Neuronal stem cell (in vitro differentiated cells): ENCODE results near the gene GLT1D1.
A peak's percentile ranks its signal among the peaks of the same experiment; 100 is the strongest.

ENCODE experiments used
- DNase-seq: peaks from one replicate; pipeline ENCODE4 v3.0.0-alpha.2; 2013; ENCODE audit warnings: low spot score
- H2AFZ ChIP-seq: one replicate; pipeline ENCODE4 v1.6.1; 2013; ENCODE audit warnings: mild to moderate bottlenecking, low read length, inconsistent platforms
- H2AK5ac ChIP-seq: 2 replicates; pipeline ENCODE4 v1.6.1; 2013; ENCODE audit warnings: low read depth, mild to moderate bottlenecking, inconsistent platforms, low read length, moderate library complexity, mixed read lengths
- H2BK120ac ChIP-seq: 2 replicates; pipeline ENCODE4 v1.6.1; 2013; ENCODE audit warnings: low read depth, mild to moderate bottlenecking, inconsistent platforms, low read length, moderate library complexity, mixed read lengths
- H2BK12ac ChIP-seq: one replicate; pipeline ENCODE4 v1.6.1; 2013; ENCODE audit warnings: low read length, inconsistent platforms
- H2BK15ac ChIP-seq: 2 replicates; pipeline ENCODE4 v1.6.1; 2013; ENCODE audit warnings: mild to moderate bottlenecking, low read length, inconsistent platforms, mixed read lengths
- H2BK5ac ChIP-seq: one replicate; pipeline ENCODE4 v1.6.1; 2013; ENCODE audit warnings: inconsistent platforms, mild to moderate bottlenecking, low read length, moderate library complexity
- H3K14ac ChIP-seq: one replicate; pipeline ENCODE4 v1.6.1; 2013; ENCODE audit warnings: low read length, inconsistent platforms
- H3K18ac ChIP-seq: 2 replicates; pipeline ENCODE4 v1.6.1; 2013; ENCODE audit warnings: low read length, inconsistent platforms
- H3K23ac ChIP-seq: 2 replicates; pipeline ENCODE4 v1.6.1; 2013; ENCODE audit warnings: low read depth, mild to moderate bottlenecking, mixed read lengths, low read length, inconsistent platforms; ENCODE audit not compliant: poor library complexity
- H3K27ac ChIP-seq: replicated peaks from 3 replicates; pipeline ENCODE4 v1.5.1; 2013; ENCODE audit warnings: low read length, inconsistent platforms
- H3K27me3 ChIP-seq, 3 experiments: 2 replicates each; pipeline ENCODE4 v1.6.1; 2013; ENCODE audit warnings: low read length in 3 of 3, mild to moderate bottlenecking in 2 of 3, inconsistent platforms in 1 of 3, low read depth in 1 of 3, mixed read lengths in 1 of 3, moderate library complexity in 1 of 3; ENCODE audit not compliant: control insufficient read depth in 3 of 3, insufficient read depth in 3 of 3
- H3K36me3 ChIP-seq, 2 donors: replicated peaks in 1 of 2; 2 replicates each; pipeline ENCODE4 v1.6.1; 2013; ENCODE audit warnings: low read length in 2 of 2; ENCODE audit not compliant: control insufficient read depth in 2 of 2, insufficient read depth in 2 of 2
- H3K4ac ChIP-seq: 2 replicates; pipeline ENCODE4 v1.6.1; 2013; ENCODE audit warnings: inconsistent platforms, mild to moderate bottlenecking, low read length, moderate library complexity
- H3K4me1 ChIP-seq, 2 donors: 1 replicate in 1 of 2; 2 replicates in 1 of 2; pipeline ENCODE4 v1.6.1; 2013; ENCODE audit warnings: low read length in 2 of 2, low read depth in 1 of 2; ENCODE audit not compliant: control insufficient read depth in 2 of 2, insufficient read depth in 1 of 2
- H3K4me2 ChIP-seq: one replicate; pipeline ENCODE4 v1.6.1; 2013; ENCODE audit warnings: mild to moderate bottlenecking, low read length, inconsistent platforms; ENCODE audit not compliant: insufficient read depth, poor library complexity, severe bottlenecking
- H3K4me3 ChIP-seq, 2 donors: 2 replicates each; pipeline ENCODE4 v1.5.1; 2013; ENCODE audit warnings: low read length in 2 of 2, mild to moderate bottlenecking in 2 of 2, inconsistent platforms in 1 of 2, moderate library complexity in 1 of 2
- H3K79me1 ChIP-seq: one replicate; pipeline ENCODE4 v1.6.1; 2013; ENCODE audit warnings: low read depth, mild to moderate bottlenecking, inconsistent platforms, low read length, moderate library complexity
- H3K9ac ChIP-seq: one replicate; pipeline ENCODE4 v1.6.1; 2013; ENCODE audit warnings: mild to moderate bottlenecking, low read depth, low read length, inconsistent platforms; ENCODE audit not compliant: poor library complexity
- H3K9me3 ChIP-seq, 2 donors: replicated peaks in 1 of 2; 2 replicates each; pipeline versions ENCODE3 to v1.6.1; 2013; ENCODE audit warnings: low read length in 2 of 2, mild to moderate bottlenecking in 2 of 2, inconsistent platforms in 1 of 2, low read depth in 1 of 2, mixed read lengths in 1 of 2, moderate library complexity in 1 of 2; ENCODE audit not compliant: control insufficient read depth in 2 of 2, insufficient read depth in 1 of 2
- H4K8ac ChIP-seq: one replicate; pipeline ENCODE4 v1.6.1; 2013; ENCODE audit warnings: low read depth, mild to moderate bottlenecking, inconsistent platforms, low read length, moderate library complexity
- H4K91ac ChIP-seq: one replicate; pipeline ENCODE4 v1.6.1; 2013; ENCODE audit warnings: low read length, low read depth, mild to moderate bottlenecking, inconsistent platforms; ENCODE audit not compliant: poor library complexity
- WGBS, 2 donors: extraction: QIAGEN DNeasy Blood & Tissue Kit; methylation state at CpG; one replicate each; pipeline ENCODE4 v1.1.7; 2013; ENCODE audit warnings: missing lambda C conversion rate in 2 of 2, mixed read lengths in 1 of 2; ENCODE audit not compliant: insufficient read length in 2 of 2, insufficient replicate concordance in 1 of 2; ENCODE audit errors: extremely low coverage in 2 of 2; 5-methylcytosine and 5-hydroxymethylcytosine counted together

The GLT1D1 gene

DNA sequence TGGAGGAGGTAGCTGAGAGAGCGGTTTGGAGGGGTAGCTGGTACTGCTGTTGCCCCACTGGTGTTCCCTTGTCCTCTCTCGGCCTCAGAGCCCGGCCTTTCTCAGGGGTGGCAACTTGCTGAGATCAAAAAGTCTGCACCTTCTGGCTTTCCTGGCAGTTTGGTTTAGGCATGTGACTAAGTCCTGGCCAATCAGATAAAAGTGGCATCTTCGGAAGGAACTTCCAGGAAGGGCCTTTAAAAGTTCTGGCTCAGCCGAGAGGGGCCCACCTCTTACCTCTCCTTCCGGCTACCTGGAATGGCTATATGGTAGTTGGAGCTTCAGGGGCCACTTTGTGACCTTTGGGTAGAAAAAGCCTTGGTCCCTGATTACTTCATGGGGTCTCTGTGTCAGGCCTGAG lies 152.6 kb downstream of the GLT1D1 start:
- H3K36me3 ChIP-seq = no peaks in the 10 kb centered on the region
- no peak overlapping the region for H3K23ac ChIP-seq
- H2AFZ ChIP-seq = no peak overlapping the region
- H3K4me1 ChIP-seq = no peaks in the 10 kb centered on the region
- no peak for DNase-seq
- WGBS, 2 donors = no CpG with 5 or more reads among the region's 6 CpGs
- no peak overlapping the region for H3K4me3 ChIP-seq
- no peak overlapping the region for H2AK5ac ChIP-seq
- peaks cover 0 to 17% (median 0%) of the 10 kb centered on the region in 3 experiments for H3K27me3 ChIP-seq
- H3K18ac ChIP-seq = no peak overlapping the region
- H2BK5ac ChIP-seq = no peak overlapping the region
- no peak overlapping the region for H3K9ac ChIP-seq
- no peak overlapping the region for H2BK15ac ChIP-seq
- H4K8ac ChIP-seq = no peak overlapping the region
- no peak overlapping the region for H3K14ac ChIP-seq
- H3K79me1 ChIP-seq = no peaks in the 10 kb centered on the region
- H3K27ac ChIP-seq = no peak overlapping the region
- H2BK120ac ChIP-seq = no peak overlapping the region
- H4K91ac ChIP-seq = no peak overlapping the region
- no peak overlapping the region for H3K4ac ChIP-seq
- no peak overlapping the region for H2BK12ac ChIP-seq
- no peaks in the 10 kb centered on the region for H3K9me3 ChIP-seq
- no peak overlapping the region for H3K4me2 ChIP-seq

DNA sequence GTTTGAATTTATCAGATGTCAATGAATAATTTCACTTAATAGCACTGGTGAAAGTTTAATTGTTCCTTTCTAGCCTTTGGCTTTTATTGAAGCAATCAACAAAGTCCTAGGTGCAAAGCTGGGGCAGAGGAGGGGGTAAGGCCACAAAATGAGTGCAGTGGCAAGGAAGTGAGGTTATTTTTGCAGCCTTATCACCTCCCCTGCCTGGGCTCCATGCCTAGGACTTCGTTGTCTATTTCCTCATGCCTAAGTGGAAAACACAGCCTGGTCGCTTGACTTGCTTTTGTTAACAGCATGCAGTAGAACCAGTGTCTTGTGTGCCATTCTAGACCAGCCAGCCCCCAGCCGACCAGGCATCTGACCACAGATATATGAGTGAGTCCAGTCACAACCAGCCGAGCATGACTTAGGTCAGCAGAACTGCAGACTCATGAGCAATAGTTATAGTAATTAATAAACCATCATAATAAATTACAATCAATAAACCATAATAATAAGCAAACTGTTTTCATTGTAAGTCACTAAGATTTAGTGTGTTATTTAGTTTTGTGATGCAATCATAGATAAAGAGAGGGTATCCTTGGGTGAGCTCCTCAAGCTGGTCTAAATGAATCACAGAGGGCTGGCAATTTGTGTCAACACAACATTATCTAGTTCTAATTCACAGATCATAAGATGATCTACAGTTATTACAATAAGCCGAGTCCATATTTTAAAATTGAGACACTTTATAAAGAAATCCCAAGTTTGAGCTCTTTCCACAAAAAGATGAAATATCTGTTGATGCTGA lies 156.8 kb downstream of the GLT1D1 start:
- no peak overlapping the region for H2AK5ac ChIP-seq
- no peak overlapping the region for H3K4me3 ChIP-seq
- no peak overlapping the region for H3K9ac ChIP-seq
- H2BK15ac ChIP-seq = no peak overlapping the region
- H3K27me3 ChIP-seq = peaks cover 0 to 12% (median 0%) of the 10 kb centered on the region in 3 experiments
- H3K4me1 ChIP-seq = no peaks in the 10 kb centered on the region
- H4K91ac ChIP-seq = no peak overlapping the region
- no peaks in the 10 kb centered on the region for H3K36me3 ChIP-seq
- H2BK5ac ChIP-seq = no peak overlapping the region
- H3K23ac ChIP-seq = peak overlapping the region; percentile 75
- no peak overlapping the region for H2AFZ ChIP-seq
- H3K9me3 ChIP-seq = no peaks in the 10 kb centered on the region
- no peak overlapping the region for H2BK12ac ChIP-seq
- DNase-seq = no peak
- no peak overlapping the region for H2BK120ac ChIP-seq
- H3K27ac ChIP-seq = no peak overlapping the region
- no CpG with 5 or more reads among the region's 5 CpGs for WGBS, 2 donors
- H3K4ac ChIP-seq = peak overlapping the region; percentile 41
- no peak overlapping the region for H3K4me2 ChIP-seq
- no peak overlapping the region for H4K8ac ChIP-seq
- H3K18ac ChIP-seq = no peak overlapping the region
- no peak overlapping the region for H3K14ac ChIP-seq
- no peaks in the 10 kb centered on the region for H3K79me1 ChIP-seq

DNA sequence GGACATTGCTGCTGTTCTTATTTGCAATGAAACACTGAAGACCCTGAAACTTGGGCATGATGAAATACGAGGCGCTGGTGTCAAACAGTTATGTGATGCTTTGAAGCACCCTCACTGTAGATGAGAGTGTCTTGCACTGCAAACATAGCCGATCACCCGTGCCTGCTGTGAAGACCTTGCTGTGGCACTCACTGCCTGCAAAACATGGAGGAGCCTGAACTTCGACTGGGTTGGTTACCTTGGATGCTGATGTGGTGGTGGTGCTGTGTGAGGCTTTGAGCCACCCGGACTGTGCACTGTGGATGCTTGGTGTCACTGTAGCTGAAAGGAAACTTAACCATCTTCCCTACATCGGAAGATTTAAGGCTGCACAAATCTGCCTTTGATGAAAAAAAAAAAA lies 162.9 kb downstream of the GLT1D1 start:
- H2BK15ac ChIP-seq = no peak overlapping the region
- no peak overlapping the region for H3K27ac ChIP-seq
- no peak overlapping the region for H3K4me2 ChIP-seq
- H3K9me3 ChIP-seq = no peaks in the 10 kb centered on the region
- H3K4me1 ChIP-seq = no peaks in the 10 kb centered on the region
- H3K18ac ChIP-seq = no peak overlapping the region
- H3K14ac ChIP-seq = no peak overlapping the region
- no peak overlapping the region for H2AFZ ChIP-seq
- H3K27me3 ChIP-seq = no peaks in the 10 kb centered on the region
- no peak overlapping the region for H3K9ac ChIP-seq
- H3K79me1 ChIP-seq = no peaks in the 10 kb centered on the region
- H4K91ac ChIP-seq = no peak overlapping the region
- no CpG with 5 or more reads among the region's 7 CpGs for WGBS, 2 donors
- H3K36me3 ChIP-seq = no peaks in the 10 kb centered on the region
- H3K23ac ChIP-seq = no peak overlapping the region
- DNase-seq = no peak
- no peak overlapping the region for H2AK5ac ChIP-seq
- H2BK120ac ChIP-seq = no peak overlapping the region
- H2BK5ac ChIP-seq = no peak overlapping the region
- H2BK12ac ChIP-seq = no peak overlapping the region
- no peak overlapping the region for H3K4me3 ChIP-seq
- no peak overlapping the region for H4K8ac ChIP-seq
- no peak overlapping the region for H3K4ac ChIP-seq

DNA sequence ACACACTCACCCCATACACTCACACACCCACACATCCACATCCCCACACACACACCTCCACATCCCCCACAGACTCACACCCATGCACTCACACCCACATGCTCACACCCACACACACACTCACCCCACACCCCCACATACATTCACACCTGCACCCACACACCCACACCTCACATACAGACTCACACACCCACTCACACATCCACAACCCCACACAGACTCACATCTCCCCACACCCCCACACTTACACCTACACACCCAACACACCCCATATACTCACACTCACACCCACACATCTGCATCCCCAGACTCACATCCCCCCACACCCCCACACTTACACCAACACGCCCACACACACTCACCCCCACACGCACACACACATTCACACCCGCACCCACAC lies 171.8 kb downstream of the GLT1D1 start:
- H2BK5ac ChIP-seq = no peak overlapping the region
- peak overlapping the region; percentile 28 for H3K23ac ChIP-seq
- H3K14ac ChIP-seq = peak overlapping the region; percentile 82
- no peaks in the 10 kb centered on the region for H3K79me1 ChIP-seq
- H2BK12ac ChIP-seq = no peak overlapping the region
- H3K4me3 ChIP-seq = peak overlapping the region in 1 of 2 donors; percentile 53
- H3K4me1 ChIP-seq = no peaks in the 10 kb centered on the region
- H3K9me3 ChIP-seq = no peaks in the 10 kb centered on the region
- WGBS, 2 donors = 100% methylated on average over 3 of the region's 3 CpGs; no CpG with 5 or more reads in 1 of the 2 donors
- H3K9ac ChIP-seq = no peak overlapping the region
- no peak overlapping the region for H4K91ac ChIP-seq
- no peaks in the 10 kb centered on the region for H3K36me3 ChIP-seq
- DNase-seq = no peak
- no peak overlapping the region for H2BK15ac ChIP-seq
- no peak overlapping the region for H4K8ac ChIP-seq
- no peak overlapping the region for H3K27ac ChIP-seq
- peaks cover 0 to 2% (median 0%) of the 10 kb centered on the region in 3 experiments for H3K27me3 ChIP-seq
- H3K4ac ChIP-seq = no peak overlapping the region
- H3K4me2 ChIP-seq = no peak overlapping the region
- no peak overlapping the region for H2AK5ac ChIP-seq
- peak overlapping the region; percentile 11 for H3K18ac ChIP-seq
- no peak overlapping the region for H2AFZ ChIP-seq
- no peak overlapping the region for H2BK120ac ChIP-seq
